Nephron (organoid): Measurements from ENCODE around the gene LPP.

Experiments
- H3K27ac Mint-ChIP-seq, 3 experiments: 2 replicates each; pipeline ENCODE4 v1.8.0; 2020; ENCODE audit warnings: mixed read lengths in 3 of 3, mild to moderate bottlenecking in 2 of 3, moderate library complexity in 1 of 3
- H3K27me3 Mint-ChIP-seq: 2 replicates; pipeline ENCODE4 v1.8.0; 2021; ENCODE audit warnings: low read depth, mild to moderate bottlenecking, moderate library complexity, mixed read lengths
- H3K36me3 Mint-ChIP-seq: 2 replicates; pipeline ENCODE4 v1.8.0; 2020; ENCODE audit warnings: low read depth, mixed read lengths
- H3K4me1 Mint-ChIP-seq: 2 replicates; pipeline ENCODE4 v1.8.0; 2020; ENCODE audit warnings: mixed read lengths
- H3K4me3 Mint-ChIP-seq, 3 experiments: 2 replicates each; pipeline ENCODE4 v1.8.0; 2020; ENCODE audit warnings: mild to moderate bottlenecking in 3 of 3, mixed read lengths in 3 of 3, moderate library complexity in 2 of 3
- H3K9me3 Mint-ChIP-seq: 2 replicates; pipeline ENCODE4 v1.8.0; 2020; ENCODE audit warnings: mixed read lengths
- TF ChIP-seq, protein P1 (sequence below), 3 experiments: fragments of 200-600 bp; sonication (generic); IDR thresholded peaks; one replicate each; pipeline ENCODE4 v1.5.0; 2021; ENCODE audit warnings: antibody characterized with exemption in 3 of 3; ENCODE audit not compliant: unreplicated experiment in 3 of 3

LPP gene

DNA sequence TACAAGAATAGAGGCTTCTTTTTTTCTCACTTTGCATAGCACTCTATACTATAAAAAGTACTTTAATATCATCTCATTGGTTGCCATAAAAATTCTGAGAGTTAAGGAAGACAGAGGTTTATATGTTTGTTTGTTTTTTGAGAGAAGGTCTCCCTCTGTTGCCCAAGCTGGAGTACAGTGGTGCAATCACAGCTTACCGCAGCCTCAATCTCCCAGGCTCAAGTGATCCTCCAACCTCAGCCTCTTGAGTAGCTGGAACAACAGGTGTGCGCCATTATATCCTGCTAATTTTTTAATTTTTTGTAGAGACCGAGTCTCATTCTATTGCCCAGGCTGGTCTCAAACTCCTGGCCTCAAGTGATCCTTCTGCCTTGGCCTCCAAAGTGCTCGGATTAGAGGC, 250.2 kb downstream of the LPP start:
- TF ChIP-seq, protein P1, sequence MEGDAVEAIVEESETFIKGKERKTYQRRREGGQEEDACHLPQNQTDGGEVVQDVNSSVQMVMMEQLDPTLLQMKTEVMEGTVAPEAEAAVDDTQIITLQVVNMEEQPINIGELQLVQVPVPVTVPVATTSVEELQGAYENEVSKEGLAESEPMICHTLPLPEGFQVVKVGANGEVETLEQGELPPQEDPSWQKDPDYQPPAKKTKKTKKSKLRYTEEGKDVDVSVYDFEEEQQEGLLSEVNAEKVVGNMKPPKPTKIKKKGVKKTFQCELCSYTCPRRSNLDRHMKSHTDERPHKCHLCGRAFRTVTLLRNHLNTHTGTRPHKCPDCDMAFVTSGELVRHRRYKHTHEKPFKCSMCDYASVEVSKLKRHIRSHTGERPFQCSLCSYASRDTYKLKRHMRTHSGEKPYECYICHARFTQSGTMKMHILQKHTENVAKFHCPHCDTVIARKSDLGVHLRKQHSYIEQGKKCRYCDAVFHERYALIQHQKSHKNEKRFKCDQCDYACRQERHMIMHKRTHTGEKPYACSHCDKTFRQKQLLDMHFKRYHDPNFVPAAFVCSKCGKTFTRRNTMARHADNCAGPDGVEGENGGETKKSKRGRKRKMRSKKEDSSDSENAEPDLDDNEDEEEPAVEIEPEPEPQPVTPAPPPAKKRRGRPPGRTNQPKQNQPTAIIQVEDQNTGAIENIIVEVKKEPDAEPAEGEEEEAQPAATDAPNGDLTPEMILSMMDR (IDR thresholded peaks at IDR 0.05; ENCODE audit: unreplicated experiment in 3 of 3): no peak
- no peak overlapping the region for H3K4me3 Mint-ChIP-seq
- peaks cover 2% of the 10 kb centered on the region for H3K9me3 Mint-ChIP-seq
- no peak overlapping the region for H3K27ac Mint-ChIP-seq
- H3K4me1 Mint-ChIP-seq: no peaks in the 10 kb centered on the region
- H3K36me3 Mint-ChIP-seq: peaks cover 22% of the 10 kb centered on the region
- H3K27me3 Mint-ChIP-seq: no peaks in the 10 kb centered on the region

GRCh38 chr3:188404701-188405100, 250.7 kb downstream of the LPP start:
- TF ChIP-seq, protein P1 (IDR thresholded peaks at IDR 0.05; ENCODE audit: unreplicated experiment in 3 of 3): no peak
- Mint-ChIP-seq H3K9me3 (peaks cover 2% of the 10 kb centered on the region), H3K36me3 (peaks cover 22% of the 10 kb centered on the region), H3K4me3 (no peak overlapping the region), H3K4me1 (no peaks in the 10 kb centered on the region), H3K27me3 (no peaks in the 10 kb centered on the region), H3K27ac (no peak overlapping the region)

GRCh38 chr3:188407158-188407880, 253.4 kb downstream of the LPP start:
- Mint-ChIP-seq H3K36me3 (peaks cover 22% of the 10 kb centered on the region), H3K9me3 (peaks cover 2% of the 10 kb centered on the region), H3K4me3 (no peak overlapping the region), H3K27ac (no peak overlapping the region), H3K4me1 (no peaks in the 10 kb centered on the region), H3K27me3 (no peaks in the 10 kb centered on the region)
- TF ChIP-seq, protein P1 (IDR thresholded peaks at IDR 0.05; ENCODE audit: unreplicated experiment in 3 of 3): no peak

GRCh38 chr3:188408831-188409230, 254.9 kb downstream of the LPP start:
- H3K4me3 Mint-ChIP-seq: no peak overlapping the region
- peaks cover 2% of the 10 kb centered on the region for H3K9me3 Mint-ChIP-seq
- H3K36me3 Mint-ChIP-seq: peaks cover 22% of the 10 kb centered on the region
- no peaks in the 10 kb centered on the region for H3K27me3 Mint-ChIP-seq
- TF ChIP-seq, protein P1 (IDR thresholded peaks at IDR 0.05; ENCODE audit: unreplicated experiment in 3 of 3): no peak
- H3K4me1 Mint-ChIP-seq: no peaks in the 10 kb centered on the region
- no peak overlapping the region for H3K27ac Mint-ChIP-seq

DNA sequence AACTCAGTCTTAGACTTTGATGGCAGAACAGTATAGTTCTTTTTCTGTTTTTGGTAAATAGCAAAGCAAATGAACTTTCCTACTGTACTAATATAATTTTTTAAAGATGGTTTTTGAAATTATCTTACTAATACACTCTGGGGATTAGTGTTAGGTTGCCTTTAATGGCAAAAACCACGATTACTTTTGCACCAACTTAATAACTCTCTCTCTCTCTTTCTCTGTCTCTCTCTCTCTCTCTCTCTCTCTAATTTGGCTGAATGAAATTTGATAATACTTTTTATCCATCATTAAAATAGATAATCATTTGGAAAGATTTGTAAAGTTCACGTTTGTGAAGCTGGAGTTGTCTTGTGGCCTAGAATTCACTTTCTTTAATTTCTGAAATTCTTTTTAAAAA, 257.8 kb downstream of the LPP start:
- no peaks in the 10 kb centered on the region for H3K4me1 Mint-ChIP-seq
- H3K36me3 Mint-ChIP-seq: peaks cover 12% of the 10 kb centered on the region
- H3K27ac Mint-ChIP-seq: no peak overlapping the region
- no peak overlapping the region for H3K4me3 Mint-ChIP-seq
- TF ChIP-seq, protein P1 (IDR thresholded peaks at IDR 0.05; ENCODE audit: unreplicated experiment in 3 of 3): no peak
- peaks cover 2% of the 10 kb centered on the region for H3K9me3 Mint-ChIP-seq
- H3K27me3 Mint-ChIP-seq: no peaks in the 10 kb centered on the region

GRCh38 chr3:188415196-188415595, 261.2 kb downstream of the LPP start:
- Mint-ChIP-seq H3K4me3 (no peak overlapping the region), H3K9me3 (peaks cover 12% of the 10 kb centered on the region), H3K4me1 (no peaks in the 10 kb centered on the region), H3K27ac (no peak overlapping the region), H3K36me3 (peaks cover 21% of the 10 kb centered on the region), H3K27me3 (no peaks in the 10 kb centered on the region)
- TF ChIP-seq, protein P1 (IDR thresholded peaks at IDR 0.05; ENCODE audit: unreplicated experiment in 3 of 3): no peak
